Activated CD4-positive, alpha-beta memory T cell treated with anti-CD3 and anti-CD28 coated beads for 36 hours (primary cell): ENCODE results near the gene FAM83D. TPM values are rescaled to one million over a fixed set of nuclear protein-coding genes. Genes with fewer than 3 reads are reported as not detected.

Source experiments
- CTCF ChIA-PET: fragments of 350-600 bp; sonication (Branson Sonifier 250); formaldehyde crosslinking; loops from one replicate; lab custom pipeline; 2021; ENCODE audit warnings: antibody characterized with exemption, inconsistent platforms; lab: Charles Lee
- POLR2A ChIA-PET: fragments of 350-600 bp; sonication (Branson Sonifier 250); formaldehyde crosslinking; loops from one replicate; lab custom pipeline; 2021; ENCODE audit warnings: antibody characterized with exemption; lab: Charles Lee
- DNase-seq: peaks from one replicate; pipeline ENCODE4 v3.0.0-alpha.2; 2020
- H3K27ac Mint-ChIP-seq: one replicate; pipeline ENCODE4 v1.8.0; 2021; ENCODE audit warnings: mixed read lengths
- H3K27me3 Mint-ChIP-seq: one replicate; pipeline ENCODE4 v1.8.0; 2021; ENCODE audit warnings: mixed read lengths
- H3K36me3 Mint-ChIP-seq: one replicate; pipeline ENCODE4 v1.8.0; 2021; ENCODE audit warnings: mixed read lengths
- H3K4me1 Mint-ChIP-seq: one replicate; pipeline ENCODE4 v1.8.0; 2021; ENCODE audit warnings: low read depth, mixed read lengths
- H3K4me3 Mint-ChIP-seq: one replicate; pipeline ENCODE4 v1.8.0; 2021; ENCODE audit warnings: mild to moderate bottlenecking, mixed read lengths
- H3K9me3 Mint-ChIP-seq: one replicate; pipeline ENCODE4 v1.8.0; 2021; ENCODE audit warnings: mixed read lengths
- intact Hi-C: fragments of 100-400 bp; cut with micrococcal nuclease; formaldehyde crosslinking; loops from one replicate; pipeline ENCODE4 v1.15.1; 2023
- total RNA-seq, 2 experiments: library from RNA; stranded (reverse); gene quantifications; one replicate each; pipeline ENCODE4 v1.2.3, GENCODE V29; 2021

FAM83D gene
- total RNA-seq, 2 experiments from 2014 or later = 11.1 to 11.2 TPM

DNA sequence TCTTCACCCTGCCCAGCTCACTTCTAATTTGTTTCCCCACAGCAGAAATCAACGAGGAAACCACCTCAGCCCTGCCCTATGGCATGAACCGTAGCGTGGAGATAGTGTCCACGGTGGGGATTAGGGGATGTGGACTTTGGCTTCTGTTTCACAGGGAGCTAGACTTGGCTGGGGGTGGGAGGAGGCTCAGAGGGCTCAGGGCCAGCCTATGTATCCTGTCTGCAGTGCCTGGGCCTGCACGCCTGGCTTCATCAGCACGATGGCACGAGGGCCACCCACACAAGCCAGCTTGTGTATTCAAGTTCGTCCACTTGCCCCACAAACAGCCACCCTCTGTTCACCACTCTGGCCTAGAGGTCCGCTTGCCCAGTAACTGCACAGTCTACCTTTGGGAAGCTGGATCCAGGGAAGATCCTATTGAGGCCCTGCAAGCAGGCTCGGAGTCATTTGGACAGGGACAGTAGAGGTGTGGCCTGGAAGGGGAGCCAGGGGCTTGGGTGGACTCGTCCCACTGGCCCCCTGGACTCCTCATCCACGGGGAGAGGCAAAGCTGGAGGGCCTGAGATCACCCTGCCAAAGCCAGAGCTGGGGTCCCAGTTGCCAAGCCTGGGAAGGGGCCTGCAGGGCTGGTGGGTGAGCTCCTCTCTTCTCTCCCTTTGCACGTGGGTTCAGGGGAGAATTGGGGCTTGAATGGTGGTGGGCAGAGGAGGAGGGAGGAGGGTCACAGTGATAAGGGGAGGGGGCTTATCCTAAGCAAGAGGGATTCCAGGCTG, 38.0 kb upstream of the FAM83D start:
- no peaks in the 10 kb centered on the region for H3K27me3 Mint-ChIP-seq
- CTCF ChIA-PET = interaction anchor here (0.9 to 1.4 kb wide), 3 partner anchors 9 to 137 kb away, joined by 3 to 6 read pairs (median 4); no protein-coding TSS in a partner anchor
- POLR2A ChIA-PET = interaction anchor here (1.0 kb wide), 1 partner anchor 15 kb away, joined by 3 read pairs; no protein-coding TSS in a partner anchor
- H3K27ac Mint-ChIP-seq = peak overlapping the region; percentile 33
- no peak for DNase-seq
- H3K4me3 Mint-ChIP-seq = no peak overlapping the region
- H3K9me3 Mint-ChIP-seq = no peaks in the 10 kb centered on the region
- peaks cover 13% of the 10 kb centered on the region for H3K36me3 Mint-ChIP-seq
- intact Hi-C loops = no loop called here
- peaks cover 53% of the 10 kb centered on the region for H3K4me1 Mint-ChIP-seq

DNA sequence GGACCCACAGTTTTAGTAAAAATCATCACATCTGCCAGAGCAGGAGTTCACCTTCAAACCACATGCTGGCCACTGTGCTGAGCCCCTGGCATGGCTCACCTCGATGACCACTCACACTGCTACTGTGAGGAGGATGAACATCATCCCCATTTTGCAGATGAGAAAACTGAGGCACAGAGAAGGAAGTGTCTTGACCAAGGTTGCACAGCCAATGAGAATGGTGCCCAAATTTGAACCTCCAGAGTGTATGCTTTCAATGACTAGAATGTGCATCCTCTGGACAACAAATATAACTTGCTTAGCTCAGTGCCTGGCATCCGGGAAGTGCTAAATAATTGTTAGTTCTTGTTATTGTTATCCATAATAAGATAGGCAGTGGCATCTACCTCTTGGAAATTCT, 37.2 kb upstream of the FAM83D start:
- peak overlapping the region; percentile 61 for H3K27ac Mint-ChIP-seq

GRCh38 chr20:38889792-38890496, 36.3 kb upstream of the FAM83D start:
- Mint-ChIP-seq H3K4me1 (peaks cover 61% of the 10 kb centered on the region), H3K27ac (peak overlapping the region; percentile 93), H3K36me3 (peaks cover 17% of the 10 kb centered on the region), H3K4me3 (no peak overlapping the region), H3K9me3 (no peaks in the 10 kb centered on the region), H3K27me3 (no peaks in the 10 kb centered on the region)
- intact Hi-C loops = loop anchor here (1.0 kb wide), 2 partner anchors 17 to 48 kb away; no protein-coding TSS in a partner anchor
- ChIA-PET CTCF (interaction anchor here (0.6 to 5.3 kb wide), 4 partner anchors 83 to 162 kb away, joined by 3 to 67 read pairs (median 18); partner anchors contain the start of genes ACTR5 and PPP1R16B), POLR2A (interaction anchor here (1.0 to 3.6 kb wide), 4 partner anchors 16 to 107 kb away, joined by 3 to 28 read pairs (median 4); partner anchors contain the start of gene PPP1R16B)
- DNase-seq = no peak

More for the DNA sequence above, 37.2 kb upstream of the FAM83D start:
- Mint-ChIP-seq H3K27me3 (no peaks in the 10 kb centered on the region), H3K9me3 (no peaks in the 10 kb centered on the region), H3K4me1 (peaks cover 54% of the 10 kb centered on the region), H3K36me3 (peaks cover 14% of the 10 kb centered on the region), H3K4me3 (no peak overlapping the region)
- intact Hi-C loops = no loop called here
- DNase-seq = no peak
- ChIA-PET CTCF (interaction anchor here (0.9 kb wide), 1 partner anchor 10 kb away, joined by 4 read pairs; no protein-coding TSS in a partner anchor), POLR2A (no interaction called here)

- DNase-seq = peak; percentile 52
- Mint-ChIP-seq H3K9me3 (no peaks in the 10 kb centered on the region), H3K4me3 (no peak overlapping the region), H3K27ac (peak overlapping the region; percentile 93), H3K27me3 (no peaks in the 10 kb centered on the region), H3K36me3 (peaks cover 17% of the 10 kb centered on the region), H3K4me1 (peaks cover 58% of the 10 kb centered on the region)
- ChIA-PET POLR2A (interaction anchor here (0.8 to 3.6 kb wide), 5 partner anchors 8 to 107 kb away, joined by 3 to 28 read pairs (median 3); partner anchors contain the start of gene PPP1R16B), CTCF (interaction anchor here (0.6 to 5.3 kb wide), 5 partner anchors 84 to 164 kb away, joined by 3 to 67 read pairs (median 4); partner anchors contain the start of genes ACTR5 and PPP1R16B)
- intact Hi-C loops = loop anchor here (1.0 kb wide), 2 partner anchors 17 to 48 kb away; no protein-coding TSS in a partner anchor
Measured at GRCh38 chr20:38890497-38890818, 35.8 kb upstream of the FAM83D start.

DNA sequence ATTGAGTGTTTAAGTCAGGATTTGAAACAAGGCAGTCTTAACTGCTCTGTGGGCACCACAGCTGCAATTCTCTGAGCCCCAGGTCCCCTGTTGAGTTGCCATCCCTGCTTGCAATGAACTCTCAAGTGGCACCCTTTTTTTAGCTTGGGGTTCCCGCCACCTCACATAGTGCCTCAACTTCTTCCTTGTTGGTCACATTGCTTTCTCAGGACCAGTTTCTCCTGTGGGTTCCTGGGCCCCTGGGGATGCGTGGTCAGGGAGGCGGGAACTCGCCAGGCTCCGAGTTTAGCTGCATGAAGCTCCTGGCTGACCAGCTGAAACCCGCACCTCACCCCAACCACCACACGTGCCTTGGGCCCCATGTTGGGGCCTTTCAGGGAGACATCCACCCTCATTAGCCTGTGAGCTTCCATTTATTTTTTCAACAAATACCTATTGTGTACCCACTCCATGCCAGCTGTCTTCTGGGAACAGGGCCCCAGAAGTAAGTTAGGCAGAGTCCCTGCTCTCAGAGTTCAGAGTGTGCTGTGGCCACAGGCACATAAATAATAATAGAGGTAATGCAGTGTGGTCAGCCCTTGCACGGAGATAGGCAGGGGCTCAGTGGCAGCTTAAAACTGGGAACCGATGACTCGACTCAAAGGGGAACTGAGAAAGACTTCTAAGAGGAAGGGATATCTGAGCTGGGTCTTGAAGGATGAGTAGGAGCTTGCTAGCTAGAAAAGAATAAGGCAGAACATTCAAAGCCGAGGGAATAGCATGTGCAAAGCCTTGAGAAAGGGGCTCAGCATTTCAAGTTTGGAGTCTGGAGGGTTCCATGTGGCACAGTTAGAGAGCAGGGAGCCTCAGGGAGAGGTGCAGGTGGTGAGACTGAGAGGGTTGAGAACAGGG, 33.9 kb upstream of the FAM83D start:
- DNase-seq = peak; percentile 43
- Mint-ChIP-seq H3K9me3 (no peaks in the 10 kb centered on the region), H3K4me3 (no peak overlapping the region), H3K4me1 (peaks cover 61% of the 10 kb centered on the region), H3K27ac (peak overlapping the region; percentile 88), H3K27me3 (no peaks in the 10 kb centered on the region), H3K36me3 (peaks cover 27% of the 10 kb centered on the region)
- ChIA-PET CTCF (interaction anchor here (0.7 to 5.3 kb wide), 47 partner anchors 9 to 283 kb away, joined by 3 to 67 read pairs (median 4); partner anchors contain the start of genes ACTR5, DHX35, FAM83D and PPP1R16B), POLR2A (interaction anchor here (1.3 to 3.6 kb wide), 6 partner anchors 14 to 144 kb away, joined by 3 to 28 read pairs (median 5); partner anchors contain the start of genes ACTR5, DHX35 and PPP1R16B)
- intact Hi-C loops = loop anchor here (2.0 kb wide), 5 partner anchors 60 to 246 kb away; partner anchors contain the start of gene ACTR5

- DNase-seq = no peak
- ChIA-PET CTCF (interaction anchor here (0.7 to 5.3 kb wide), 43 partner anchors 10 to 284 kb away, joined by 3 to 67 read pairs (median 4); partner anchors contain the start of genes ACTR5, FAM83D, PPP1R16B and SLC32A1), POLR2A (interaction anchor here (1.3 to 3.6 kb wide), 6 partner anchors 14 to 144 kb away, joined by 3 to 28 read pairs (median 5); partner anchors contain the start of genes ACTR5, DHX35 and PPP1R16B)
- peaks cover 34% of the 10 kb centered on the region for H3K36me3 Mint-ChIP-seq
- no peaks in the 10 kb centered on the region for H3K9me3 Mint-ChIP-seq
- peaks cover 61% of the 10 kb centered on the region for H3K4me1 Mint-ChIP-seq
- peak overlapping the region; percentile 88 for H3K27ac Mint-ChIP-seq
- no peaks in the 10 kb centered on the region for H3K27me3 Mint-ChIP-seq
- peak overlapping the region; percentile 42 for H3K4me3 Mint-ChIP-seq
- intact Hi-C loops = loop anchor here (2.0 kb wide), 5 partner anchors 60 to 246 kb away; partner anchors contain the start of gene ACTR5
Measured at GRCh38 chr20:38893056-38893564, 33.1 kb upstream of the FAM83D start.

DNA sequence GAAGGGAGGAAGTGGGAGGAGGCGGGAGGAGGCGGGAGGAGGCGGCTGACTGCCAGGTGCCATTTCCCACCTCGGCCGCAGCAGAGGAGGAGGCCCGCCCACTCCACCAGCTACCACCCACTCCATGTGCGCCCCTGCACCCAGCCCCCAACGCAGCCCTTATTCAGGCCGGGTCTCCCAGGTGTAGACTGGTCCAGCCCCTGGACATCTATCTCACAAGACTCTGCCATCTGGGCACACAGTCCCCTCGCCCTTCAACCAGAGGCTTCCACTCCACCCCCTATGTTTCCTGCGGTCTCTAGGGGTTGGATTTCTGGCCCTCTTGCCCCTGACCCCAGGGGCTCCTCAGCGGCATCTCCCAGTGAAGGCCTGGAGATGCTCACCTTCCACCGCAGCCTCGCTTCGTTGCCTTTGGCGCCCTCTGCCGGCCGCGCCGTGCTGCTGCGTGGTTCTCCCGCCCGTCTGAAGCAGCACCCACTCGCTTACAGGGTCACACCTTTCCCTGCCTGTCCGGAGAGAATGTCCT, 32.6 kb upstream of the FAM83D start:
- Mint-ChIP-seq H3K27me3 (no peaks in the 10 kb centered on the region), H3K36me3 (peaks cover 37% of the 10 kb centered on the region), H3K9me3 (no peaks in the 10 kb centered on the region), H3K4me3 (peak overlapping the region; percentile 41), H3K4me1 (peaks cover 61% of the 10 kb centered on the region), H3K27ac (peak overlapping the region; percentile 88)
- CTCF ChIA-PET = interaction anchor here (0.7 to 5.3 kb wide), 38 partner anchors 11 to 285 kb away, joined by 3 to 67 read pairs (median 4); partner anchors contain the start of genes ACTR5, FAM83D, PPP1R16B and SLC32A1
- peak; percentile 89 for DNase-seq
- intact Hi-C loops = loop anchor here (2.0 kb wide), 5 partner anchors 61 to 247 kb away; partner anchors contain the start of gene ACTR5
- POLR2A ChIA-PET = interaction anchor here (1.3 to 3.6 kb wide), 4 partner anchors 20 to 145 kb away, joined by 3 to 28 read pairs (median 10); partner anchors contain the start of genes ACTR5 and PPP1R16B

- Mint-ChIP-seq H3K27ac (peak overlapping the region; percentile 88), H3K36me3 (peaks cover 43% of the 10 kb centered on the region), H3K4me1 (peaks cover 56% of the 10 kb centered on the region), H3K9me3 (no peaks in the 10 kb centered on the region), H3K27me3 (no peaks in the 10 kb centered on the region), H3K4me3 (no peak overlapping the region)
- ChIA-PET POLR2A (interaction anchor here (1.3 to 1.7 kb wide), 2 partner anchors 87 to 146 kb away, joined by 3 to 5 read pairs; partner anchors contain the start of gene ACTR5), CTCF (interaction anchor here (0.9 to 5.3 kb wide), 12 partner anchors 15 to 261 kb away, joined by 3 to 67 read pairs (median 4); partner anchors contain the start of genes PPP1R16B and SLC32A1)
- no peak for DNase-seq
- intact Hi-C loops = no loop called here
Measured at GRCh38 chr20:38894091-38894847, 31.9 kb upstream of the FAM83D start.

DNA sequence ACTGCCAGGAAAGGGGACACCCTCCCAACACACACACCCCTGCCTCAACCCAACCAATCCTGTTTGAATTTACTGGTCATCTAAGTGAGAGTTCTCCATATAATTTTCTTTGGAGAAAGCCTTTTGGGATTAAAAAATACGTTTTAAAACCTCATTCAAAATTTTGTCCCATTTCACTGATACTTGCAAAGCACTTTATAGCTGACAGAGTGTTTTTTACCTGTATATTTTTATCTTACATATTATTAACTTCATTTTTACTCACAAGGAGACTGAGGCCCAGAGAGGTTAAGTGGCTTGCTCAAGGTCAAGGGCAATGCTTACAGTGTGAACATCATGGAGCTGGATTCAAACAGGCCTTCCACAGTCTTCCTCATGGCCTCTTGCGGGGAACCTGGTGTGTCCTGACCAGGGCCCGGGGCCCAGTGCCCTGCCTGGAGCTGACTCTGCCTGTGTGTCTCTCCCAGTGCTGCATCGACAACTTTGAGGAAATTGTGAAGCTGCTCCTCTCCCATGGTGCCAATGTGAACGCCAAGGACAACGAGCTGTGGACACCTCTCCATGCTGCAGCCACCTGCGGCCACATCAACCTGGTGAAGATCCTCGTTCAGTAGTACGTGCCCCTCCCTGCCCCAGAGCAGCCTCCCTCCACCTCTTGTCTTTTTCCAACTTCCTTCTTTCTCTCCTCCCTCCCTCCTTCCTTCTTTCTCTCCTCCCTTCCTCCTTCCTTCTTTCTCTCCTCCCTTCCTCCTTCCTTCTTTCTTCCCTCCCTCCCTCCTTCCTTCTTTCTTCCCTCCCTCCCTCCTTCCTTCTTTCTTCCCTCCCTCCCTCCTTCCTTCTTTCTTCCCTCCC, 30.9 kb upstream of the FAM83D start:
- peaks cover 45% of the 10 kb centered on the region for H3K36me3 Mint-ChIP-seq
- ChIA-PET POLR2A (interaction anchor here (1.3 kb wide), 1 partner anchor 89 kb away, joined by 3 read pairs; no protein-coding TSS in a partner anchor), CTCF (interaction anchor here (0.5 to 5.3 kb wide), 12 partner anchors 17 to 262 kb away, joined by 3 to 67 read pairs (median 3); partner anchors contain the start of gene PPP1R16B)

More for the DNA sequence above, 30.9 kb upstream of the FAM83D start:
- intact Hi-C loops = no loop called here
- Mint-ChIP-seq H3K4me1 (peaks cover 45% of the 10 kb centered on the region), H3K9me3 (no peaks in the 10 kb centered on the region), H3K4me3 (no peak overlapping the region), H3K27ac (peak overlapping the region; percentile 33), H3K27me3 (no peaks in the 10 kb centered on the region)
- no peak for DNase-seq
